GM19452 (cell line): Measurements from ENCODE around the gene TMPRSS11E.
"Not testable (repeated sequence)": the region's sequence is repeated elsewhere in the genome, so short reads cannot be mapped to it uniquely, and the experiment has no call there.

Experiments
- ATAC-seq: cut with Tn5 transposase; IDR thresholded peaks from one replicate; pipeline ENCODE4 v1.9.1; 2021; ENCODE audit not compliant: unreplicated experiment

The TMPRSS11E gene

GRCh38 chr4:68447201-68447600, at the start of gene TMPRSS11E:
Gene TMPRSS11E (plus strand): TSS chr4:68447463. CDS start chr4:68447513, 50 bp downstream.
- ATAC-seq = no peak

DNA sequence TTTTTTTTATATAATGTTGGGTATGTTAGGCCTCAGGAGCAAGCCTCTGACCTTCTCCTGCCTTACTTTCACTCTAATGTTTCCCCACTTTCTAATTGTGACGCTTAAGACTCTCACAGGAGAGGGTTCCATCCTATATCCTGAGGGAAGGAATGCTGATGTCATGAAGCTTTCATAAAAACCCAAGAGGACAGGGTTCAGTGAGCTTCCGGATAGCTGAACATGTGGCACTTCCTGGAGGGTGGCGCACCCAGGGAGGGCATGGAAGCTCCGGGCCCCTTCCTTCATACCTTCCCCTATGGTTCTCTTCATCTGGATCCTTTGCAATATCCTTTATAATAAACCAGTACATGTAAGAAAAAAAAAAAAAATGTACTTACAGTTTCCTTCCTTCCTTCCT, 48.0 kb upstream of the TMPRSS11E start:
- ATAC-seq = no peak

DNA sequence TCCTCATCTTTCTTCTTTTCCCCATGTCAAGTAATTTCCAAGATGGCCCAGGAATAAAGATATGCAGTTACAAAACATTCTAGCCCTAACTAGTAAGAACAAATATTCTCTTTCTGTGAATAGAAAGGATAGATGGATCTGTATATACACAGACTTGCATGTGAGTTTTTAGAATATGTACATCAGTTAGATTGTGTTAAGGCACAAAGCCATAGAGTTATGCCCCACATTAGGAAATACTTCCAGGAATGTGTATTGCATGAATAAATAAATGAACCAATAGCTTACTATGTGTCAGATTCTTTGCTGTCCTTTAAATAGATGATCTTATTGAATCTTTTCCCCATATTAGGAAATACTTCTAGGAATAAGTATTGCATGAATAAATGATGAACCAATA, 46.0 kb upstream of the TMPRSS11E start:
- ATAC-seq = no peak

GRCh38 chr4:68404153-68404552, 43.1 kb upstream of the TMPRSS11E start:
- no peak for ATAC-seq

- not testable (repeated sequence) for ATAC-seq
These were observed 41.4 kb upstream of the TMPRSS11E start for GRCh38 chr4:68405718-68406478.

DNA sequence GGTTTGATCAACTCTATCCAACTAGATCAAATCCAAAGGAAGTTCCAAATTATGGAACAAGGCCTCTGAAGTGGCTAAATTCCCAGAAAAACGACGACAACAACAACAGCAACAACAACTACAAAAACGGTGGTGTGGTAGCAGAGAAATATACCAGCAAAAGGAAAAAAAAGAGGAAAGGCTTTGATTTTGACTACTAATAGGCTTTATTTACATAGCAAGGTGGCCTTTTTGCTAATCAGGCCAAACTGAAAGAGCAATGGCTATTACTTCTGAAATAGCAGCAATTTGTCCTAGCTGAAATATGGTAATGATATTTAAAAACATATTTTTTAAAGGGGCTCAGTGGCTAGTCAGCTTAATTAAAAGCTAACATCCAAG, 40.8 kb upstream of the TMPRSS11E start:
- ATAC-seq = no peak

- not testable (repeated sequence) for ATAC-seq
These were observed 40.0 kb upstream of the TMPRSS11E start for GRCh38 chr4:68407015-68407867.

- no peak for ATAC-seq
These were observed 39.4 kb upstream of the TMPRSS11E start for GRCh38 chr4:68407868-68408190.

- ATAC-seq = no peak
These were observed 37.1 kb upstream of the TMPRSS11E start for GRCh38 chr4:68410149-68410548.

- ATAC-seq = no peak
These were observed 36.6 kb upstream of the TMPRSS11E start for GRCh38 chr4:68410643-68411042.

DNA sequence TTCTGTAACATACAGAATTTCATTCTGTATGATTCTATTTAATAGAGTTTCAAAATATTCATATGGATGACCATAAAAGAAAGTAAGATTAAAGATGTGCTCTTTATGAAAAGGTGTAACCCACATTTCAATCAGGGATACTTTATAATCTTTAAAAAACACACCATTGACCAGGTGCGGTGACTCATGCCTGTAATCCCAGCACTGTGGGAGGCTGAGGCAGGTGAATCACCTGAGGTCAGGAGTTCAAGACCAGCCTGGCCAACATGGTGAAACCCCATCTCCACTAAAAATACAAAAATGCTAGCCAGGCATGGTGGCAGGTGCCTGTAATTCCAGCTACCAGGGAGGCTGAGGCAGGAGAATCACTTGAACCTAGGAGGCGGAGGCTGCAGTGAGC, 35.2 kb upstream of the TMPRSS11E start:
- not testable (repeated sequence) for ATAC-seq

DNA sequence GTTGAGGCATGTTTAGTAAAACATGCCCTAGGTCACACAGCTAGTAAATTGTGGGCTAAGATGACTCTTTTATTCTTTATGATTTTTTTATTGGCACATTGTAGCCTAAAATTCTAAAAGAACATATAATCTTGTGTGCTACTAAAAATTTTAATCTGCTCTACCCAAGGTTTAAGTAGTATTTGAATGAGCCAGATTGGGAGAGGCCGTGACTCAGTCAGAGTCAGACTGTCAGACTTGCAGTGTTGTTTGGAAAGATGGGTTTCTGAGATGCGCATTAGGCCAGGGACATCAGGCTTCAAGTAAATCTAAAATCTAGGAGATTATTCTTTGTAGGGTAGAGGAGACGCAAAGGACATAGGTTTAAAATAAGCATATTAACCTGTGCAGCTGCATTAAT, 30.7 kb upstream of the TMPRSS11E start:
- ATAC-seq = no peak

DNA sequence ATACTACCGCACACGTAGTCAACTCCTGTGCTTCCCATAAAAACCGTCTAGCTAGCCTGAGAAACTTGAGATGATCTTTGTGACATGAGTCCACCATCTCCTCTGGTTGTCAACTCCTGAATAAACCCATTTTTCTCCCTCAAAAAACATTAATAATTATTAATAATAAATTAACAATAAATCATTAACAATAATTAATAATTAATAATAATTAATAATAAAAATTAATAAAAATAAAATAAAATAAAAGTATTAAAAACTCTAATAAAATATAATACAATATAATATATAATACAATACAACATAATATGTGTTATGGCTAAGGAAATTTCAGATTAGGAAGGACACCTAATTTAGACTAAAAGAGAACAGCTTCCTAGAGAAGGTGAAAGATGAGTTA, 20.7 kb upstream of the TMPRSS11E start:
- ATAC-seq = no peak

- no peak for ATAC-seq
These were observed 16.9 kb upstream of the TMPRSS11E start for GRCh38 chr4:68430337-68430736.

DNA sequence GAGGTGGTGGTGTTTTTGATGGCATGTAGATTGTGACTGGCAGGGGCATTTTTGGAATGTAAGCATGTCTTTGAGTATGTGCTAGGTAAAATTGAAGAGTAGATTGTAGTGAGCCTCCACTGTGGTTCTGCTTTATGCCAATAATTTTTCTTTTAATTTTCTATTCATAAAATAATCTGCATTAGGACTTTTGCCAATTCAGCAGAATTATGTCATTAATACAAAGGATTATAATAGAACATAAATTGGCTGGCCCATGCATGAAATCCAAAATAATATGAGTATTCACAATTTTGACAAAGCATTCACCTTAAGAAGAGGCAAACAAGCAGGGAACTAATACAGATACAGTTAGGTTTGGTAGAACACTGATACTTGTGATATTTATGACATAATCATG, 14.9 kb upstream of the TMPRSS11E start:
- no peak for ATAC-seq

GRCh38 chr4:68433582-68433981, 13.7 kb upstream of the TMPRSS11E start:
- no peak for ATAC-seq

- no peak for ATAC-seq
These were observed 13.0 kb upstream of the TMPRSS11E start for GRCh38 chr4:68434277-68434676.

- no peak for ATAC-seq
These were observed 12.4 kb upstream of the TMPRSS11E start for GRCh38 chr4:68434836-68435235.

DNA sequence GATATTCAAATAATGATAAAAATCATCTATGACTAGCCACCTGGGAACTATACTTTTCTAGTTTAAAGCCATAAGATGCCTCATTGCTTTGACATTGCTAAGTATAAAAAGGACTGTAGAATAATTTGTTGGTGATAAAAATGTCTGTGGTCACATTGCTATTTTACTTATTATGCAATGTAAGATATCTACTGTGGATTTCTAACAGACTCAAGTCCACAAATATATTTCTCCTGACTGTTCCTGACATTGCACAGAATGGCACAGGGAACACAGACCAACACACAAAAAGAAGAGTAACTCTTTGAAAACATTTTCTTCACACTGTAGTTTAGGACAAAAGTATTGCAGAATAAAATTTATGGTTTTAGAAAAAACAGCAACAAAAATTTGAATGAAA, 2.2 kb upstream of the TMPRSS11E start:
- ATAC-seq = no peak

GRCh38 chr4:68451246-68452211, 4.3 kb downstream of the TMPRSS11E start:
- ATAC-seq = peak; percentile 66

- ATAC-seq = no peak
These were observed 12.8 kb downstream of the TMPRSS11E start for GRCh38 chr4:68460085-68460484.
